ENCODE results near the gene JMJD7.

GRCh38 chr15:41788262-41788661, 39.6 kb upstream of the JMJD7 start:
- TF ChIP-seq CTCF (IDR thresholded peaks at IDR 0.05) (no peak), POLR2A (IDR thresholded peaks at IDR 0.05) (no peak)

Measured in Peyer's patch (tissue), 4 donors.